Measurements from ENCODE around the gene ARHGEF11.

Gene ARHGEF11

DNA sequence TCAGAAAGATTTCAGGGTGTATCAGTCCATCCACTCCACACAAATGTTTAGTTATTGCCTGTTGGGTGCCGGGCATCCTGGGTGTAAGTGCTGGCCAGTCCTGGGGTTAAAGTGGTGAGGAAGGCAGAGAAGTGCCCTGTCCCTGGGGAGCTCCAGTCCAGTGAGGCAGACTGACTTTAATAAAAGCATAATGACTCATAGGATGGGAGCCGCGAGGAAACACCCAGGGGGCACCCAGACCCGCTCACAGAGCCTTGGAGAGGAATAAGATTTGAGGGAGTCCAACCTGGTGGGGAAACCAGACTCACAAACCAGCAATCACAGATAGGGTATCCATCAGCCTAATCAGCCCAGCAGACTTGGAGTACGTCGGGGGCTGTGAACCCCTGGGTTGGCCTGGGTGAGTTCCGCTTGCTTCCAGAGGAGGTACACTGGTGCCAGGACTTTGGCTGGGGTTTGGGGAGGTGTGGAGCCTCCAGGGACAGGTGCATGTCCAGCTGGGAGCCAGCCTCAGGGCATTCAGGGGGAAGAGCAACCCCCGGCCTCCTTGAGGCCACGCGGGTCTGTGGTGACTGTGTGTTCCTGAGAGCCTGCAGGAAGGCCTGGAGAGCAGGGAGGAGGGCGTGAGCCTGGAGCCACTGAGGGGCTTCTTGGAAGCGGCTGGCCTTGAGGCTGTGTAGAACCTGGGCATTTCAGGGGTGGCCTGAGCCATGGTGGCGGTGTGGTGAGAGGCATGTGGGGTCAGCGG lies 148.3 kb downstream of the ARHGEF11 start:
- DNase-seq (ENCODE audit: low read depth in 2 of 3, low spot score in 1 of 3): no peak

DNA sequence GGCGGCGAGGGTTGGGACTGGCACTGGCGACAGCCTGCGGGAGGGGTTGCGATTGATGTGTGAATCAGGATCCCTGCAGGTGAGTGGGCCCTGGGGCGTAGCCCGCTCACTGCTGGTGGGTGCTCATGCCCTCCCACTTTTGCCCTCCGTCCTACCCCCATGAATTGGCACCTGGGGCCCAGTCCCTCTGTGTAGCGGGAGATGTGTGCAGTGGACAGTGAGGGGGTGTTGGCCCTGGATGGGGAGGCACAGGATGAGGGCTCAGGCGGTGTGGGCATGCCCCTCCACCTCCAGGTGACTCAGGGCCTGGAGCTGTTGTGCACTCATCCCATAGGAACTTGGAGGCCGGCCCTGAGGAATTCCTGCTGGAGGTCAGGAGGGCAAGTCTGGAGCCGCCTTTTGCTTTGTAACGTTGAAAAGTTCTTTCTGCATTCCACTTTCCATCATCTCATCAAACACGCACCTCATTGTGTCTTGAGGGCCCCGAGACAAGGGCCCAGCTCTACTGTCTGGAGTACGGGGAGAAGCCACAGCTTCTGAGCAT lies 149.0 kb downstream of the ARHGEF11 start:
- DNase-seq (ENCODE audit: low read depth in 2 of 3, low spot score in 1 of 3): no peak

DNA sequence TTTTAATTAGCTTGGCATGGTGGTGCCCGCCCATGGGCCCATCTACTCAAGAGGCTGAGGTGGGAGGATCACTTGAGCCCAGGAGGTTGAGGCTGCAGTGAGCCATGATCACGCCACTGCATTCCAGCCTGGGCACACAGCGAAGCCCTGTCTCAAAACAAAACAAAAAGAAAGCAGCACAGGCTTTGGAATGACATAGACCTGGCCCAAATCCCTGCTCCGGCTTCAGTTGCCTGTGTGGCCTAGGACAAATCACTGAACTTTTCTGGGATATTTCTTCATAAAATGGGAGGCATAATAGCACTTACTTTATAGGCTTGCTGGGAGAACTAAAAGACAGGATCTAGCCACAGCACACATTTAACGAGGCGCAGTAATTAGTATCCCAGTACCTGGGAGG lies 149.6 kb downstream of the ARHGEF11 start:
- DNase-seq (ENCODE audit: low read depth in 2 of 3, low spot score in 1 of 3): no peak

DNA sequence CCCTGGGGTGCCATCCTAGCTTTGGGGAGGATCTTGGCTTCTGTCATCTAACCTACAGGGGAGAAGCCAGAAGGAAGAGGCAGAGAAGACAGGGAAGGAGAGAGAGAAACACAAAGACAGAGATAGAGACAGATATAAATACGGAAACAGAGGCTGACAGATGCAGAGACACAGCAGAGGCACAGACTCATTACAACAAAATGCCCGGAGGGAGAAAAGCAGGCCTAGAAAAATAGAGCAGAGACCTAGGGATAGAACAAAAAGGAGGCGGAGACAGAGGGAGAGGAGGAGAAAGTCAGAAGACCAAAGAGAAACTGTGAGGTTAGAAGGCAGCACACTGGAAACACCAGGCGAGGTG lies 150.1 kb downstream of the ARHGEF11 start:
- DNase-seq (ENCODE audit: low read depth in 2 of 3, low spot score in 1 of 3): no peak

DNA sequence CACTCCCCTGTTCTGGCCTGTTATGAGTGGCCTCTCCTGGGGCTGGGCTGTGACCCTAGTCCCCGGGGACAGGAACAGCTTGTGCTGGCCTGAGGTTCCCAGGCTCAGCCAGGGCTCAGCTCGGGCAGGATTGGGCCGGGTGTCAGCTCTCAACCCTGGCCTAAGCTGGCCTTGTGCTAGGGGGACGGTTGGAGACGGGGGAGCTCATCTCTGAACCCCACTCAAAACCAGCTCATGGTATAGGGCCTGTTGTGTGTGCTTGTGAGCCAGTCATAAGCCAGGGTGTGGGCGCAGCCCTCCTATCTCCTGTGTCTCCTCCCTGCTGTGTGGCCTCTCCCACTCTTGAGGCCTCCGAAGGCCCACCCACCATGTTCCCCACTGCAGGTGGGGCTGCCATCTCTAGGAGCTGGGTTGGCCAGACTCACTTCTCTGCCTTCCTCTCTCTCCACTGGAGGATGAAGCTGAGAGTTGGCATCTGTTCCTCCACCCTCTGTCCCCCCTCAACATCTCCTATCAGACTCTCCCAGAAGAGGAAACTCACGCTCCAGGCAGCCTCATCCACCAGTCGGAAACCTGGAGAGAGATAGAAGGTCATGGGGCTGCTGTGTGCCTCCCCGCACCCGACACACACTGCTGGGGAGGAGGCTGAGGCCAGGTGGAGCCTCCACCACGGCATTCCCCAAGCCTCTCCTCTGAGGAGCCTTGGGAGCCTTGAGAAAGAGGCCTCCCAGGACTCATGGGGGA lies 150.7 kb downstream of the ARHGEF11 start:
- no peak for DNase-seq (ENCODE audit: low read depth in 2 of 3, low spot score in 1 of 3)

DNA sequence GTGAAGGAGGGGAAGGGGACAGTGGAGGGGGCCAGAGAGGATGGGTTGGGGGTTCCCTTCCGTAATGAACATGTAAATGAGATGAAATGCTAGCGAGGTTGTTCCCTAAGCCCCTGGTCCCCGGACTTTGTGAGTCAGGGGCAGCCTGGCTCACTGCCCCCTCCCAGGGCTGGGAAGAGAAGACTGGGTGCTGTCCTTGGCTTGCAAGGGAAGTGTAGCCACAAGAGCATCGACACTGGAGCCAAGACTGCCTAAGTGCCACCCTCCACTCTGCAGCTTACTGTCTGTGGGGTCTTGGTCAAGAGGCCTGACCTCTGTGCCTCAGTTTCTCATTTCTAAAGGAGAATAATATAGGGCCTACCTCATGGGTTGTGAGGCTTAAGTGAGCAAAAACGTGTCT lies 151.5 kb downstream of the ARHGEF11 start:
- DNase-seq (ENCODE audit: low read depth in 2 of 3, low spot score in 1 of 3): no peak

DNA sequence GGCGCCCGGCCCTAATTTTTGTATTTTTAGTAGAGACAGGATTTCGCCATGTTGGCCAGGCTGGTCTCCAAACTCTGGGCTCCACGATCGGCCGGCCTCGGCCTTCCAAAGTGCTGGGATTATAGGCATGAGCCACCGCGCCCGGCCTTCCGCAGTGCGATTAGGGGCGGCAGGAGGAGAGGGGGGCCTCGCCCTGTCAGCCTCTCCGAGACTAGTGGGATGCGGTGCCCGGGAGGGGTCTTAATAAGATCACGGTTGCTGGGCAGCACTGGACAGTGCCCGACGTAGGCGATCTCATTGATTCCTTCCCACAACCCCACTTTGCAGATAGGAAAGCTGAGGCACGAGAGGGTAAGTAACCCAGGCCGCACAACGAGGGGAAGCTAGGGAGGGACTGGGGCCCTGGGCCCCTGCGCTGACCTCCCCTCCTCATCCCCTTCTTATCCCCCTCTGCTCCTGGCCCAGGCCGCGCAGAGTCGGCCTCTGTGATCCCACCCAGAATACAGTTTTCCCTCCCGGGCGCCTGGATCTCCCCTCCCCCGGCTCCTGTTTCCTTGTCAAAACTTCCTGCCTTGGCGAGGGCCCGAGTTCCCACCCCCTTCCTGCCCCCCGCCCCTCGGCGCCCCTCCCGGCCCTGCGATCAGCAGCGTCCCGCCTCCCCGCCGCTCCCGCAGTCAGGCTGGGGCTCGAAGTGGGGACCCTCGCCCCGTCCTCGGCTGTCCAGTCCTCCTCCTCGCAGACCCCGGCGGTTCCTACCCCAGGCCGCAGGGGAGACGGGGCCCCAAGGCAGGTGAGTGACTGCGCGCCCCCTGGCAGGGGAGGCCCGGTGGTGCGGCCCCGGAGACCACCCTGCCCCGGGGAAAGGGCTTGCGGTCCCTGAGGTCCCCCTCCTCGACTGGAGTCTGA lies 152.2 kb downstream of the ARHGEF11 start, which contains the start of gene PEAR1:
TSS of gene PEAR1 (plus strand) at position 671 of the 906 bp plus-strand sequence. CDS start 10,209 bp downstream, outside the sequence.
- no peak for DNase-seq (ENCODE audit: low read depth in 2 of 3, low spot score in 1 of 3)

DNA sequence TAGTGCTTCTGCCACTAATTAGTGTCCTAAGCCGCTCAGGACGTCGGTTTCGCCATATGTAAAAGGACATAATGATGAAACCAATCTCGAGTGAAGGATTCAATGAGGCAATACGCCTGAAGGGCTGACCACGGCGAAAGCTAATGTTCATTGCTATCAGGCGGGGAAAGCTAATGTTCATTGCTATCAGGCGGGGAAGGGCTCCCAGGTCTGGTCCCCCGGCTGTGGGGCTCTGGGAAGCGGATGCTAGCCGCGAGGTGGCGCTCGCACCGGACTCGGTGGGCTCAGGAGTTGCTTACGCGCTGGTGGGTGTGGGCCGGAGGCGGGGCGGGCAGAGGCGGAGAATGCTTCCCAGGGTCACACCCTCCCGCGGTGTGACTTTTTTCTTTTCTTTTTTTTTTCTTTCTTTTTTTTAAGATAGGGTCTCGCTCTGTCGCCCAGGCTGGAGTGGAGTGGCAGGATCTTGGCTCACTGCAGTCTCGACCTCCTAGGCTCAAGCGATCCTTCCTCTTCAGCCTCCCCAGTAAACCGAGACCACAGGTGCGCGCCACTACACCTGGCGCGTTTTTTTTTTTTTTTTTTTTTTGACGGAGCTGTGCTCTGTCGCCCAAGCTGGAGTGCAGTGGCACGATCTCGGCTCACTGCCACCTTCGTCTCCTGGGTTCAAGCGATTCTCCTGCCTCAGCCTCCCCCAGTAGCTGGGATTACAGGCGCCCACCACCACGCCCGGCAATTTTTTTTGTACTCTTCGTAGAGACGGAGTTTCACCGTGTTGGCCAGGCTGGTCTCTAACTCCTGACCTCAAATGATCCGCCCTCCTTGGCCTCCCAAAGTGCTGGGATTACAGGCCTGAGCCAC lies 153.1 kb downstream of the ARHGEF11 start:
- DNase-seq (ENCODE audit: low read depth in 2 of 3, low spot score in 1 of 3): peak; percentile 76 to 86 (median 82)

DNA sequence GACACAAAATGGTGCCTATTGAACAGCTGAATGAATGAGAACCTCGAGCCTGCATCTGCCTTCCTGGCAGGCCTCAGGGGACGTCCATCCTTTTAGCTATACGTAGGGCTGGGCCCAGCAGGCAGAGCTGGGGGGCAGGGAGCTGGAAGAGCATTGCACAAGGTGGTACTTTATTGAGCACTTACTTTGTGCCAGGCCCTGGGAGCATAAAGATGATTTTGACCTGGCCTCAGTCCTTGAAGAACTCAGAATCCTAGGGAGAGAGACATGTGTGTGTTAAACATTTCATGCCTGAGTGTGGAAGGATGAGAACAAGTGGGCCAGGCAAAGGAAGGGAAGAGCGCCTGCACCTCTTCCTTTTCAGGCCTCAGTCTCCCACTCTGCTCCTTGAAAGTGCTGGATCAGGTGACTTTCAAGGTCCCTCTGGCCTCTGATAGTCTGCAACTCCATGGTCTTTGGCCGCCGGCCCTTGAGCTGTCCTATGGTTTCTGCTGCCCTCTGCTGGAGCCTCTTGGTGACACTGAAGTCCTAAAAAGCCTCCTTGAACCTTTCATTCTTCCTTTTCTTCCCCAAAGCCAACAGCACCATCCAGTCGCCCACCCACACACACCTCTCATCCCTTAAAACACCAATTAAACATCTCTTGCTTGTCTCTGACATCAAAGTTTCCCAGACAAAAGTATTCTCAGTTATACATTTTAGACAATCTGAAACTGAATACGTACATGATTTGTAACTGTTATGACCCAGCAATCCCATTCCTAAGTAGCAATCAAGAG lies 155.6 kb downstream of the ARHGEF11 start:
- peak; percentile 28 to 66 (median 41) for DNase-seq (ENCODE audit: low read depth in 2 of 3, low spot score in 1 of 3)

DNA sequence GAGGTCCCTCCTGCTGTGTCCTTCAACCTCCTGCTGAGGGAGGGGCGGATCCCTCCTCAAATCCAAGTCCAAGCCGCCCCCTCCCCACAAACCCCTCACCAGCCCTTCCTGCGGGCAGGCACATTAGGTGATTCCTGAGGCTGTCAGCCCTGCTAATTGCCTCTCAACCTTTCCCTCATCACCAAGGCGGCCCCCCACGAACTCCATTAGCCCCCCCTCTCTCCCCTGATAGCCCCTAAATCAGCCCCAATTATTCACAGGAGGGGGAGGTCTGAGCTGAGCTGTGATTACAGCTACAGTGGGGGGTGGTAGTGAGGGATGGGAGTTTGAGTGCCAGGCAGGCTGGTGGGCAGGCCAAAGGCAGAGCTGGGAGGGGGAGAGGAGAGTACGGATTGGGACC lies 157.8 kb downstream of the ARHGEF11 start:
- DNase-seq (ENCODE audit: low read depth in 2 of 3, low spot score in 1 of 3): no peak

DNA sequence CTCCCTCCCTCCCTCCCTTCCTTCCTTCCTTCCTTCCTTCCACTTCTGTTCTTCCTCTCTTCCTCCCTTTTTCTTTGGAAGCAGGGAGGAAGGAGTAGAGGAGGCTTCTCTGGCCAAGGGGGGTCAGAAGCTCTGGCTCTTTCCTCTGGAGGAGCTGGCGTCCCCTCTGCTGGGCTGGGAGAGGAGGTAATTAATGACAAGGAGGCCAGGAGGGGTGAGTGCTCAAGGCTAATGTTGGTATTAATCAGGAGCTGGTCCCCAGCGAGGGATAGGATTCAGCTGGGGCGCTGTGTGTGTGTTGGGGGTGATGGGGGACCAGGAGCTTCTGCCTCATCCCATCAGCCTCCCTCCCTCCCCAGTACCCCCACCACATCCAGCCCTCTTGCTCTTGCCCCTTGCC lies 158.2 kb downstream of the ARHGEF11 start:
- no peak for DNase-seq (ENCODE audit: low read depth in 2 of 3, low spot score in 1 of 3)

DNA sequence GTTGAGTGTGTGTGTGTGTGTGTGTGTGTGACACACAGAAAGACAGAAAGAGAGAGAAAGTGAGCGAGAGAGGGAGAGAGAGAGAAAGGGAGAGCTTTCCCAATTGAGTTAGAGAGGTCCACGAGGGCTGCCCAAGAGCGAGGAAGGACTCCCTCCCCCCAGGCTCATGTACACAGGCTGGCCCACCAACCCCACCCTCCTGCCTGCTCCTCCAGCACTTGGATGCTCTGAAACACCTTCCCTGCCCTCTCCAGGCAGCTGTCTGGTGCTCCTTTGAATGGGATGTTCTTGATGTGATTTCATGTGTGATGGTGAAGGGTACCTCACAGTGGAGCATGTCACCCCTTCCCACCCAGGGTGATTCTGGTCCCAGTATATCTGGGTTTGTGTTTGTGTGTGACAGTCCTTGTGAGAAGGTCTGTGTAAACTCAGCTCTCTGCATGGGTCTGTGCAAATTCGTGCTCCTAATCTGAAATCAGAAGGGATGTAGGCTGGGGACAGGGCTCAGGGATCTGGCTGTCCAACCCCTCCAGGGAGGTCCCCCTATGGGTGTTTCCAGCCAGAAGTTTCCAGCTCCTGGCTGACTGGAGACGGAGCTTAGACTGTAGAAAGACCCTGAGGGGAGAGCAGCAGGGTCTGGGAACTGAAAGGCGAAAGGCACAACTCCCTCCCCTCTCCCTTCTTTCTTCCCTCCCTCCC lies 158.8 kb downstream of the ARHGEF11 start:
- no peak for DNase-seq (ENCODE audit: low read depth in 2 of 3, low spot score in 1 of 3)

DNA sequence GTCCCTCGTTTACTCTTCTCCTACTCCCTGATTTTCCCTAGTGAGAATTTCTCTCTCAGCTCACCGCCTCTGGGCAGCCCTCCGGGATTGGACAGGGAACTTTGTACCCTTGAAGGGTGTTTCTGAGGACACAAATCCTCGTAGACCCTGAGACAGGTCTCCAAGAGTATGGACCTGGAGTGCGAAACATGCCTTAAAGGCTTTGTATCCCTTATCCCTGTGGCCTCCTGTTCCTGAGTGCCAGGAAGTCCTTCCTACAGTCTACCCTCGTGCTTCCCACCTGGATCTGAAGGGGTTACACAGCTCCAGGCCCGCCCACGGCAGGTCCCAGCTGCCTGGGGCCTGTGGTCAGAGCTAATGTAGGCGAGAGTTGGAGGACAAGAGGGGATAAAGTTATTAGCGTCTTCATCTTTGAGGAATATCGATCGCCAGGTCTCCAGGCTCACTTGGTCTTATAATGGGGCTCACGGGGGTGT lies 159.6 kb downstream of the ARHGEF11 start:
- DNase-seq (ENCODE audit: low read depth in 2 of 3, low spot score in 1 of 3): no peak

DNA sequence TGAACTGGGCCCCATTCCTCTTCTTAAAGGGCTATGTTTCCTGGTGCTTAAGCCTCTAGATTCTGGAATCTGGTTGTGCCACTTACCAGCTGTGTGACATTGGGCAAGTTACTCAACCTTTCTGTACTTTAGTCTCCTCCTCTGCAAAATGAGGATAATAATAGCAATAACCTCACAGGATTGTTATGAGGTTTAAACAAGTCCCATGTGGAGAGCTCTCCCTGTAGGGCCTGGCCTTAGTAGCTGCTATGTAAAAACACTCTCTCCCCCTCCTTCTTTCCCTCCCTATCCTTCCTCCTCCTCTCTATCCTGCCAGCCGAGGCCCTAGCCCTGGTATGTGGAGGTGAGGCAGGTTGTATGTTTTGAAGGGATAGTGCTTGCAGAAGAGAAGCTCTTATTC lies 160.2 kb downstream of the ARHGEF11 start:
- no peak for DNase-seq (ENCODE audit: low read depth in 2 of 3, low spot score in 1 of 3)

Data from stimulated activated CD4-positive, alpha-beta T cell treated with anti-CD3 and anti-CD28 coated beads, Interleukin-12 subunit alpha, Interleukin-12 subunit beta, amount 100 ng/mL, for 48 hours (primary cell).